ENCODE results near the gene SRP9. TPM values are rescaled to one million over a fixed set of nuclear protein-coding genes. Genes with fewer than 3 reads are reported as not detected.
A peak's percentile ranks its signal among the peaks of the same experiment; 100 is the strongest.

Gene SRP9
- 1,029 and 1,161 TPM in 2 replicates for total RNA-seq (2014; rRNA removed; shearing (Covaris generic))

GRCh38 chr1:225777583-225778336 lies at the start of gene SRP9:
SRP9 (plus strand) TSS chr1:225777826; CDS start chr1:225777941, 115 bp downstream.
- DNase-seq (ENCODE audit: low spot score), result peak; percentile 99

GRCh38 chr1:225731491-225731890 lies 46.1 kb upstream of the SRP9 start:
- no peak for DNase-seq (ENCODE audit: low spot score)

GRCh38 chr1:225733254-225733653 lies 44.4 kb upstream of the SRP9 start:
- DNase-seq (ENCODE audit: low spot score), result no peak

- peak; percentile 98 for DNase-seq (ENCODE audit: low spot score)
Measured at GRCh38 chr1:225735252-225736149, 42.1 kb upstream of the SRP9 start.

GRCh38 chr1:225736437-225737098 lies 41.1 kb upstream of the SRP9 start:
- no peak for DNase-seq (ENCODE audit: low spot score)

- DNase-seq (ENCODE audit: low spot score), result peak; percentile 75
Measured at GRCh38 chr1:225737161-225737560, 40.5 kb upstream of the SRP9 start.

GRCh38 chr1:225737866-225738265 lies 39.8 kb upstream of the SRP9 start:
- DNase-seq (ENCODE audit: low spot score), result no peak

GRCh38 chr1:225738763-225739162 lies 38.9 kb upstream of the SRP9 start:
- no peak for DNase-seq (ENCODE audit: low spot score)

GRCh38 chr1:225739542-225740107 lies 38.0 kb upstream of the SRP9 start:
- no peak for DNase-seq (ENCODE audit: low spot score)

- DNase-seq (ENCODE audit: low spot score), result no peak
Measured at GRCh38 chr1:225744745-225745144, 32.9 kb upstream of the SRP9 start.

- DNase-seq (ENCODE audit: low spot score), result no peak
Measured at GRCh38 chr1:225745273-225745672, 32.4 kb upstream of the SRP9 start.

GRCh38 chr1:225746361-225747179 lies 31.1 kb upstream of the SRP9 start:
- DNase-seq (ENCODE audit: low spot score), result peak; percentile 93

- DNase-seq (ENCODE audit: low spot score), result peak; percentile 59
Measured at GRCh38 chr1:225747566-225747965, 30.1 kb upstream of the SRP9 start.

GRCh38 chr1:225748529-225748928 lies 29.1 kb upstream of the SRP9 start:
- no peak for DNase-seq (ENCODE audit: low spot score)

GRCh38 chr1:225749706-225750105 lies 27.9 kb upstream of the SRP9 start:
- no peak for DNase-seq (ENCODE audit: low spot score)

GRCh38 chr1:225750420-225750819 lies 27.2 kb upstream of the SRP9 start:
- no peak for DNase-seq (ENCODE audit: low spot score)

GRCh38 chr1:225750875-225751824 lies 26.5 kb upstream of the SRP9 start:
- no peak for DNase-seq (ENCODE audit: low spot score)

GRCh38 chr1:225752245-225752644 lies 25.4 kb upstream of the SRP9 start:
- DNase-seq (ENCODE audit: low spot score), result no peak

GRCh38 chr1:225754940-225755641 lies 22.5 kb upstream of the SRP9 start:
- DNase-seq (ENCODE audit: low spot score), result peak; percentile 95

All from A172 (cell line).